Renal cortex interstitium (tissue), 11 donors: ENCODE results near the gene CHST3. TPM values are rescaled to one million over a fixed set of nuclear protein-coding genes. Genes with fewer than 3 reads are reported as not detected.
"Not testable (repeated sequence)": the region's sequence is repeated elsewhere in the genome, so short reads cannot be mapped to it uniquely, and the experiment has no call there.

Source experiments
- DNase-seq, 11 donors: peaks; one replicate each; pipeline ENCODE4 v3.0.0-alpha.2; 2013; ENCODE audit warnings: low read depth in 9 of 11, low spot score in 4 of 11; ENCODE audit errors: extremely low read depth in 1 of 11
- polyA plus RNA-seq, 3 donors: library from polyadenylated mRNA; unstranded; fragments of 120-200 nt; gene quantifications; one replicate each; pipeline ENCODE4 v1.2.1, GENCODE V29; 2013; ENCODE audit not compliant: insufficient read length in 3 of 3

CHST3 gene
- polyA plus RNA-seq, 3 donors, result 14.1 to 19.4 (median 16.2) TPM

GRCh38 chr10:72014785-72015480, 50.7 kb downstream of the CHST3 start:
- DNase-seq, result no peak

- no peak for DNase-seq
Measured at GRCh38 chr10:72015841-72016240, 51.6 kb downstream of the CHST3 start.

GRCh38 chr10:72016608-72017300, 52.6 kb downstream of the CHST3 start:
- no peak for DNase-seq

- DNase-seq, result no peak
Measured at GRCh38 chr10:72019085-72019876, 55.1 kb downstream of the CHST3 start.

GRCh38 chr10:72020914-72021809, 57.0 kb downstream of the CHST3 start:
- DNase-seq, result no peak

GRCh38 chr10:72022228-72022627, 58.0 kb downstream of the CHST3 start:
- no peak for DNase-seq

GRCh38 chr10:72024596-72024995, 60.4 kb downstream of the CHST3 start:
- DNase-seq, result no peak

- DNase-seq, result no peak
Measured at GRCh38 chr10:72025400-72025799, 61.2 kb downstream of the CHST3 start.

GRCh38 chr10:72025832-72026231, 61.6 kb downstream of the CHST3 start:
- no peak for DNase-seq

GRCh38 chr10:72026278-72027111, 62.3 kb downstream of the CHST3 start:
- no peak for DNase-seq

- no peak for DNase-seq
Measured at GRCh38 chr10:72027498-72027897, 63.3 kb downstream of the CHST3 start.

- no peak for DNase-seq
Measured at GRCh38 chr10:72029414-72029813, 65.2 kb downstream of the CHST3 start.

GRCh38 chr10:72030762-72031543, 66.8 kb downstream of the CHST3 start:
- no peak for DNase-seq

- DNase-seq, result no peak
Measured at GRCh38 chr10:72031706-72032105, 67.5 kb downstream of the CHST3 start.

- not testable (repeated sequence) for DNase-seq
Measured at GRCh38 chr10:72032409-72033162, 68.4 kb downstream of the CHST3 start.

GRCh38 chr10:72034040-72034499, 69.9 kb downstream of the CHST3 start:
- DNase-seq, result no peak

GRCh38 chr10:72034761-72035160, 70.6 kb downstream of the CHST3 start:
- no peak for DNase-seq
